Fibroblast of pulmonary artery (primary cell): Measurements from ENCODE around the gene GABRE.

ENCODE experiments used
- DNase-seq: peaks from one replicate; pipeline ENCODE4 v3.0.0-alpha.2; 2010; ENCODE audit warnings: low read depth
- H3K4me3 ChIP-seq: replicated peaks from 2 replicates; pipeline ENCODE4 v1.5.1; 2011; ENCODE audit warnings: low read depth, mild to moderate bottlenecking, control low read depth, low read length, moderate library complexity
- TF ChIP-seq, protein P1 (sequence below): IDR thresholded peaks from 2 replicates; pipeline ENCODE4 v1.5.1; 2011; ENCODE audit warnings: mild to moderate bottlenecking, control low read depth, low read length, inconsistent platforms; ENCODE audit errors: missing control alignments

The GABRE gene

DNA sequence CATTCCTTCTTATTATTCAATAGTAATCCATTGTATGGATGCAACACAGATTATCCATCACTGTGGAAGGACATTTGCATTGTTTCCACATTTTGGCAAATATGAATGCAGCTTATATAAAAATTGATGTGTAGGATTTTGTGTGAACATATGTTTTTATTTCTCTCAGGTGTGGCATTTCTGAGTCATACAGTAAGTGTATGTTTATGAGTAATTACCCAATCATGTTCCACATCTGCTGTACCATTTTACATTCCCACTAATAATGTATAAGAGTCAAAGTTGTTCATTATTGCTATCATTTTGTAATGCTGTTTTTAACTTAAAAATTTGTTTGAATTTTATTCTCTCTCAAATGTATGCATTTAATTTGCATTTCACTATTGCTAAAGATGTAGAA is 36.3 kb downstream of the GABRE start:
- DNase-seq = no peak
- TF ChIP-seq, protein P1, sequence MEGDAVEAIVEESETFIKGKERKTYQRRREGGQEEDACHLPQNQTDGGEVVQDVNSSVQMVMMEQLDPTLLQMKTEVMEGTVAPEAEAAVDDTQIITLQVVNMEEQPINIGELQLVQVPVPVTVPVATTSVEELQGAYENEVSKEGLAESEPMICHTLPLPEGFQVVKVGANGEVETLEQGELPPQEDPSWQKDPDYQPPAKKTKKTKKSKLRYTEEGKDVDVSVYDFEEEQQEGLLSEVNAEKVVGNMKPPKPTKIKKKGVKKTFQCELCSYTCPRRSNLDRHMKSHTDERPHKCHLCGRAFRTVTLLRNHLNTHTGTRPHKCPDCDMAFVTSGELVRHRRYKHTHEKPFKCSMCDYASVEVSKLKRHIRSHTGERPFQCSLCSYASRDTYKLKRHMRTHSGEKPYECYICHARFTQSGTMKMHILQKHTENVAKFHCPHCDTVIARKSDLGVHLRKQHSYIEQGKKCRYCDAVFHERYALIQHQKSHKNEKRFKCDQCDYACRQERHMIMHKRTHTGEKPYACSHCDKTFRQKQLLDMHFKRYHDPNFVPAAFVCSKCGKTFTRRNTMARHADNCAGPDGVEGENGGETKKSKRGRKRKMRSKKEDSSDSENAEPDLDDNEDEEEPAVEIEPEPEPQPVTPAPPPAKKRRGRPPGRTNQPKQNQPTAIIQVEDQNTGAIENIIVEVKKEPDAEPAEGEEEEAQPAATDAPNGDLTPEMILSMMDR = no peak
- no peak overlapping the region for H3K4me3 ChIP-seq

DNA sequence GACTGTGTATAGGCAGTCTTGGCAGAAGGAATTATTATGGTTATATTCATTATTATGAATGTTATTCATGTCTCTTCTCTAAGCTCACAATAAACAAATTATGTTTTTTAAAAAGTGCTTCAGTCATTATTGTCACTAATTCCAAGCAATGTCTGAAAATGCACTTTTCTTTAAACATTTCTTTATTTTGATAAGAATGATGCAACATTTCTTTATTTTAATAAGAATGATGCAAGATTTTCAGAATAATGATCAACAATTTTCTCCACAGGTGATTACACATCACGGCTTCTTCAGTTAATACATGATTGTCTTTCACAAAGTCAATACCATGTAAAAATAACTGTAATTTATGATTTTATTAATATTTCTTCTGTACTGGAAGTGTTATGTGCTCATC is 39.1 kb downstream of the GABRE start:
- TF ChIP-seq, protein P1 = no peak

DNA sequence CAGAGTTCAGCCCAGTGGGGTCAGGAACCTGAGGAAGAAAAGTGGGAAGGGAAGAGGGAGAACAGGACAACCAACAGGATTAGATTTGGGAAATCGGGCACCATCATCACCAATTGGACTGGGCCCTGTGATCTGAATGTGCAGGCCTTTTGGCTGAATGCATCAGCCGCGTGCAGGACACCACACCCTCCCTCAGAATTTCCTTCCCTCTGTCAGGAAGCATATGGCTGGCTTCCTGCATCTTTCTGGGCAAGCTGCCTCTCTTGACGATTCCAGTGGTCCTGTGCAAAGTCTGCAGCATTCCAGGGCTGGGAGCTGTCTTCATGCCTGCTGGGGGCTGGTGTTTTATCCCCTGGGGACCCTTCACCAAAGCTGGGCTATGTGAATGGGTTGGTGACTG is 45.4 kb downstream of the GABRE start:
- no peak overlapping the region for H3K4me3 ChIP-seq
- TF ChIP-seq, protein P1 = no peak
- DNase-seq = peak; percentile 8

More for the DNA sequence above, 39.1 kb downstream of the GABRE start:
- H3K4me3 ChIP-seq = no peak overlapping the region
- no peak for DNase-seq

DNA sequence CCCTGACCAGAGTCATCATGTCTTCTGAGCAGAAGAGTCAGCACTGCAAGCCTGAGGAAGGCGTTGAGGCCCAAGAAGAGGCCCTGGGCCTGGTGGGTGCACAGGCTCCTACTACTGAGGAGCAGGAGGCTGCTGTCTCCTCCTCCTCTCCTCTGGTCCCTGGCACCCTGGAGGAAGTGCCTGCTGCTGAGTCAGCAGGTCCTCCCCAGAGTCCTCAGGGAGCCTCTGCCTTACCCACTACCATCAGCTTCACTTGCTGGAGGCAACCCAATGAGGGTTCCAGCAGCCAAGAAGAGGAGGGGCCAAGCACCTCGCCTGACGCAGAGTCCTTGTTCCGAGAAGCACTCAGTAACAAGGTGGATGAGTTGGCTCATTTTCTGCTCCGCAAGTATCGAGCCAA is 50.8 kb downstream of the GABRE start:
- TF ChIP-seq, protein P1 = no peak
- no peak overlapping the region for H3K4me3 ChIP-seq
- DNase-seq = no peak

DNA sequence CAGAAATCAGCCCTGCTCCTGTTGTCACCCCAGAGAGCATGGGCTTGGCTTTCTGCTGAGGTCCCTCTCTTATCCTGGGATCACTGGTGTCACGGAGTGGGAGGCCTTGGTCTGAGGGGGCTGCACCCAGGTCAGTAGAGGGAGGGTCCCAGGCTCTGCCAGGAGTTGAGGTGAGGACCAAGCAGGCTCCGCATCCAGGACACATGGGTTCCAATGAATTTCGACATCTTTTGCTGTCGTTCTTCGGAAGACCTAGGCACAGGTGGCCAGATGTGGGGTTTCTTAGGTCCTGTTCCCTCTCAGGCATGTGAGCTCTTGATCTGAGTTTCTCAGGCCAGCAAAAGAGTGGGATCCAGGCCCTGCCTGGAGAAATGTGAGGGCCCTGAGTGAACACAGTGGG is 51.8 kb downstream of the GABRE start:
- TF ChIP-seq, protein P1 = no peak
- no peak overlapping the region for H3K4me3 ChIP-seq
- DNase-seq = no peak

DNA sequence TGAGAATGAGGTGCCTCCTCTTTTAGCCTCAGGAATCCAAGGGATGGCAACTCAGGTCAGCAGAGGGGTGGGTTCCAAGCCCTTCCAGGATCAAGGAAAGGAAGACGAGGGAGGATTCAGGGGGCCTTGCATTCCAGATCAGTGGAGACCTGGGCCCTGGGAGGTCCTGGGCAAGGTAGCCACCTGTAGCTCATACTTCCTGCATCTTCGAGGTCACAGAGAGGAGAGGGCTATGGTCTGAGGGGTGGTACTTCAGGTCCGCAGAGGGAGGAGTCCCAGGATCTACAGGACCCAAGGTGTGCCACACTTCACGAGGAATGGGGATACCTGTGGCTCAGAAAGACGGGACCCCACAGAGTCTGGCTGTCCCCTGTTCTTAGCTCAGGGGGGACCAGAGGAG is 52.6 kb downstream of the GABRE start:
- TF ChIP-seq, protein P1 = no peak
- no peak overlapping the region for H3K4me3 ChIP-seq
- DNase-seq = no peak

DNA sequence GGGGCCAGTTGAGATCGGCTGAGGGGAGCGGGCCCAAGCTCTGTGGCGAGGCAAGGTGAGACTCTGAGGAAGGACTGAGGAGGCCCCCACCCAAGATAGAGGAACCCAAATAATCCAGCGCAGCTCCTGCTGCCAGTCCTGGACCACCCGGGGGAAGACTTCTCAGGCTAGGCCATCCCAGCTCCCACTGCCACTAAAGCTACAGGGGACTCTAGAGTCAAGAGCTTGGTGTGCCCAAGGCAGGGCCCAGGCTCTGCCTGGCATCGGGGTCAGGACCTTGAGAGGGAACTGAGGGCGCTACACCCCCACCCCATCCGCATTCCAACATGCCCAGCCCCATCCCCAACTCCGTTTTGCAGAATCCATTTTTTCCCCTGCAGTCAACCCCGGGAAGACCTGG is 53.2 kb downstream of the GABRE start:
- no peak overlapping the region for H3K4me3 ChIP-seq
- TF ChIP-seq, protein P1 = no peak
- no peak for DNase-seq
